ENCODE data around the gene CNTNAP2. TPM values are rescaled to one million over a fixed set of nuclear protein-coding genes. Genes with fewer than 3 reads are reported as not detected.

CNTNAP2 gene
- total and polyA plus RNA-seq, 4 donors, result 0.14 to 2.3 (median 1.1) TPM

GRCh38 chr7:148238761-148239325 is 2122.2 kb downstream of the CNTNAP2 start:
- DNase-seq (ENCODE audit: low spot score), result no peak
- 65% methylated on average over 1 of the region's 1 CpG for WGBS
- H3K4me3 ChIP-seq (ENCODE audit: low read depth in 1 of 3, low read length in 3 of 3), result no peak overlapping the region
- peaks cover 0 to 4% (median 0%) of the 10 kb centered on the region in 4 donors for H3K4me1 ChIP-seq (ENCODE audit: control insufficient read depth in 4 of 4, insufficient read depth in 4 of 4, low read length in 3 of 4)
- H3K9ac ChIP-seq (ENCODE audit: low read depth in 1 of 2, low read length in 2 of 2), result no peak overlapping the region
- H3K36me3 ChIP-seq (ENCODE audit: control insufficient read depth in 4 of 4, insufficient read depth in 3 of 4, low read depth in 1 of 4, low read length in 3 of 4), result no peaks in the 10 kb centered on the region
- H3K27ac ChIP-seq (ENCODE audit: low read depth in 1 of 2, low read length in 2 of 2), result no peak overlapping the region
- no peaks in the 10 kb centered on the region for H3K9me3 ChIP-seq (ENCODE audit: control insufficient read depth in 4 of 4, low read length in 3 of 4)
- TF ChIP-seq NR2F2 (IDR thresholded peaks at IDR 0.05), result peak; percentile 49
- TF ChIP-seq, protein P1, sequence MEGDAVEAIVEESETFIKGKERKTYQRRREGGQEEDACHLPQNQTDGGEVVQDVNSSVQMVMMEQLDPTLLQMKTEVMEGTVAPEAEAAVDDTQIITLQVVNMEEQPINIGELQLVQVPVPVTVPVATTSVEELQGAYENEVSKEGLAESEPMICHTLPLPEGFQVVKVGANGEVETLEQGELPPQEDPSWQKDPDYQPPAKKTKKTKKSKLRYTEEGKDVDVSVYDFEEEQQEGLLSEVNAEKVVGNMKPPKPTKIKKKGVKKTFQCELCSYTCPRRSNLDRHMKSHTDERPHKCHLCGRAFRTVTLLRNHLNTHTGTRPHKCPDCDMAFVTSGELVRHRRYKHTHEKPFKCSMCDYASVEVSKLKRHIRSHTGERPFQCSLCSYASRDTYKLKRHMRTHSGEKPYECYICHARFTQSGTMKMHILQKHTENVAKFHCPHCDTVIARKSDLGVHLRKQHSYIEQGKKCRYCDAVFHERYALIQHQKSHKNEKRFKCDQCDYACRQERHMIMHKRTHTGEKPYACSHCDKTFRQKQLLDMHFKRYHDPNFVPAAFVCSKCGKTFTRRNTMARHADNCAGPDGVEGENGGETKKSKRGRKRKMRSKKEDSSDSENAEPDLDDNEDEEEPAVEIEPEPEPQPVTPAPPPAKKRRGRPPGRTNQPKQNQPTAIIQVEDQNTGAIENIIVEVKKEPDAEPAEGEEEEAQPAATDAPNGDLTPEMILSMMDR (IDR thresholded peaks at IDR 0.05; ENCODE audit: low read depth, low read length, missing input control), result no peak
- no peak for TF ChIP-seq YY1 (IDR thresholded peaks at IDR 0.05)
- TF ChIP-seq ATF3 (IDR thresholded peaks at IDR 0.05), result no peak
- TF ChIP-seq REST (IDR thresholded peaks at IDR 0.05), result no peak
- H3K27me3 ChIP-seq (ENCODE audit: control insufficient read depth in 4 of 4, insufficient read depth in 4 of 4, low read length in 3 of 4), result peaks cover 0 to 4% (median 0%) of the 10 kb centered on the region in 4 donors

DNA sequence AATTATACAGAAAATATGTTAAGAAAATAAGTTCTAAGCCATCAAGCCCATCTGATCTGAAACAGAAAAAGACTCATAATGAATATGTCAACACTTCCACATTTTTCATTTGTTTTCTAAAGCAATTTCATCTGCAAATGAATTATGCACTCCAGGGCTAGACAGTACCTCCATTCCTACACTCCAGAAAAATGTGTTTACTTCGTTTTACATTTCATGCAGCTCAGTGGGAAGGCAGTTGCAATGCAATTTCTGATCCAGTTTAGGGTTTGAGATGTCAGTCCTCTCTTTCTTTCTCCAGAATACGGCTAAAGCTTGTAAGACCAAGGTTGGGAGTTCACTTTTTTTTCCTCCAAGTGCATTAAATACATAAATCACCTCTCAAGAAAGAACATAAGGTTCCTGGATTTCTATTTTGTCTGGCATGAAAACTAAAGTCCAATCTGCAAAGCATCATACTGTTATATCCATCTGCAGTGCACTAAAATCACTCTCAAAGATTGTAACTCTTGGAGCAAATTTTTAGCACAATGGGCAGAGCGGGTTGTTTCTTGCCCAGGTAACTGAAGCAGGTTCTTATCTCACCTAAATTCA is 2125.2 kb downstream of the CNTNAP2 start:
- WGBS, result 56% methylated on average over 3 of the region's 3 CpGs
- Histone ChIP-seq H3K9me3 (ENCODE audit: control insufficient read depth in 4 of 4, low read length in 3 of 4) (no peaks in the 10 kb centered on the region), H3K36me3 (ENCODE audit: control insufficient read depth in 4 of 4, insufficient read depth in 3 of 4, low read depth in 1 of 4, low read length in 3 of 4) (no peaks in the 10 kb centered on the region), H3K27ac (ENCODE audit: low read depth in 1 of 2, low read length in 2 of 2) (no peak overlapping the region), H3K9ac (ENCODE audit: low read depth in 1 of 2, low read length in 2 of 2) (no peak overlapping the region), H3K4me3 (ENCODE audit: low read depth in 1 of 3, low read length in 3 of 3) (no peak overlapping the region), H3K4me1 (ENCODE audit: control insufficient read depth in 4 of 4, insufficient read depth in 4 of 4, low read length in 3 of 4) (peaks cover 0 to 4% (median 0%) of the 10 kb centered on the region in 4 donors), H3K27me3 (ENCODE audit: control insufficient read depth in 4 of 4, insufficient read depth in 4 of 4, low read length in 3 of 4) (peaks cover 0 to 4% (median 0%) of the 10 kb centered on the region in 4 donors)
- no peak for DNase-seq (ENCODE audit: low spot score)
- TF ChIP-seq ATF3 (IDR thresholded peaks at IDR 0.05) (no peak), SP1 (IDR thresholded peaks at IDR 0.05) (no peak), YY1 (IDR thresholded peaks at IDR 0.05) (no peak), HNF4A (conservative IDR thresholded peaks at IDR 0.05) (no peak), RAD21 (IDR thresholded peaks at IDR 0.05) (no peak), EGR1 (IDR thresholded peaks at IDR 0.05; ENCODE audit: low read depth in 2 of 2) (no peak), ZBTB33 (IDR thresholded peaks at IDR 0.05) (no peak), GABPA (IDR thresholded peaks at IDR 0.05 in 1 of 2, conservative IDR thresholded peaks at IDR 0.05 in 1 of 2) (no peak), FOXA2 (IDR thresholded peaks at IDR 0.05) (no peak), NR2F2 (IDR thresholded peaks at IDR 0.05) (no peak), FOXA1 (IDR thresholded peaks at IDR 0.05) (no peak), JUND (IDR thresholded peaks at IDR 0.05) (no peak), RXRA (IDR thresholded peaks at IDR 0.05) (no peak), HNF4G (IDR thresholded peaks at IDR 0.05) (no peak)
- TF ChIP-seq, protein P1 (IDR thresholded peaks at IDR 0.05; ENCODE audit: low read depth, low read length, missing input control), result no peak
- TF ChIP-seq, protein P2, sequence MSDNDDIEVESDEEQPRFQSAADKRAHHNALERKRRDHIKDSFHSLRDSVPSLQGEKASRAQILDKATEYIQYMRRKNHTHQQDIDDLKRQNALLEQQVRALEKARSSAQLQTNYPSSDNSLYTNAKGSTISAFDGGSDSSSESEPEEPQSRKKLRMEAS (IDR thresholded peaks at IDR 0.05), result no peak
